ENCODE data around the gene C12orf43. TPM values are rescaled to one million over a fixed set of nuclear protein-coding genes. Genes with fewer than 3 reads are reported as not detected.

The C12orf43 gene
- total RNA-seq, 1 experiment from 2014 or later = 35.4 TPM

DNA sequence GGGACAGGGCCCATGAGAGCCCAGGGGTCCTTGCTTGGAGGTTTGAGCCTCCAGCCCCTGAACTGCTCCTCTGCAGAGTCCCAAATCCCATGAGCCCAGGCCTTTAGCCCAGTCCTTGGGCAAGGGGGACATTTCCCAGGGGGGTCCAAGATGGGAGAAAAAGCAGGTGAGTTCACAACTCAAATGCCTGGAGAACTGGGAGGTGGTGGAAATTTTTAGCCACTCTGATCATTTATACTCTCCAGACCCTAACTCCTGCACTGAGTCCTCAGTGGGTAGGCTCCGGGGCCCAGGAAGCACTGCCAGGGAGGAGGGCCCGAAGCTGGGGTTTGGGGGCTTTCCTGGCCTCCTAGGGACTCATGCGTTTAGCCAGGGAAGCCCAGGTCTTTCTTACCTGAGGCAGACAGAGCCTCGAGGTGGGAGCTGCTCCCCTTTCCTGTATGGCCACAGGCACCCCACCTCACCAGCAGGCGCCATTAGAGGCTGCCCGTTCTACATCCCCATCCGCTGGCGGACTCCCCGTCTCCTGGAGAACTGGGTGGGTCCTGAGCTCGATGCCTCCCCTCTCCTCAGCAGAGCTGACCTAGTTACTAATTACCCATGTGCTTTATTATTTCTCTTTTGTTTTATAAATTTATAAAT is 36.9 kb downstream of the C12orf43 start:
- no peaks in the 10 kb centered on the region for H3K9me3 ChIP-seq (ENCODE audit: low read length)
- no peaks in the 10 kb centered on the region for H3K27me3 ChIP-seq (ENCODE audit: low read length)
- no peak overlapping the region for H2AFZ ChIP-seq (ENCODE audit: low read length)
- no peaks in the 10 kb centered on the region for H3K36me3 ChIP-seq (ENCODE audit: low read depth, low read length)
- no peaks in the 10 kb centered on the region for H3K9me2 ChIP-seq (replicated peaks; ENCODE audit: low read length)
- ChIA-PET POLR2A (ENCODE audit: unreplicated experiment) (no interaction called here), CTCF (no interaction called here)
- DNase-seq (no peak), ATAC-seq (no peak)
- intact Hi-C loops (cut with micrococcal nuclease) = no loop called here
- no TSS peak for BruUV-seq (replicated peaks)
- H3K27ac ChIP-seq (ENCODE audit: low read length) = no peak overlapping the region
- H3K4me2 ChIP-seq (ENCODE audit: low read length) = no peak overlapping the region
- H3K4me3 ChIP-seq (ENCODE audit: low read length) = no peak overlapping the region
- H3F3A ChIP-seq (ENCODE audit: low read length, unreplicated experiment) = no peaks in the 10 kb centered on the region
- H4K20me1 ChIP-seq (ENCODE audit: low read length) = no peaks in the 10 kb centered on the region
- no peaks in the 10 kb centered on the region for H3K79me2 ChIP-seq (ENCODE audit: low read length)
- no peaks in the 10 kb centered on the region for H3K4me1 ChIP-seq (ENCODE audit: insufficient read depth, low read length)
- TF ChIP-seq EZH2phosphoT487 (IDR thresholded peaks at IDR 0.05; ENCODE audit: borderline replicate concordance, low read length) (no peak), EZH2 (IDR thresholded peaks at IDR 0.05; ENCODE audit: low read length, unreplicated experiment) (no peak)
- TF ChIP-seq, protein P1, sequence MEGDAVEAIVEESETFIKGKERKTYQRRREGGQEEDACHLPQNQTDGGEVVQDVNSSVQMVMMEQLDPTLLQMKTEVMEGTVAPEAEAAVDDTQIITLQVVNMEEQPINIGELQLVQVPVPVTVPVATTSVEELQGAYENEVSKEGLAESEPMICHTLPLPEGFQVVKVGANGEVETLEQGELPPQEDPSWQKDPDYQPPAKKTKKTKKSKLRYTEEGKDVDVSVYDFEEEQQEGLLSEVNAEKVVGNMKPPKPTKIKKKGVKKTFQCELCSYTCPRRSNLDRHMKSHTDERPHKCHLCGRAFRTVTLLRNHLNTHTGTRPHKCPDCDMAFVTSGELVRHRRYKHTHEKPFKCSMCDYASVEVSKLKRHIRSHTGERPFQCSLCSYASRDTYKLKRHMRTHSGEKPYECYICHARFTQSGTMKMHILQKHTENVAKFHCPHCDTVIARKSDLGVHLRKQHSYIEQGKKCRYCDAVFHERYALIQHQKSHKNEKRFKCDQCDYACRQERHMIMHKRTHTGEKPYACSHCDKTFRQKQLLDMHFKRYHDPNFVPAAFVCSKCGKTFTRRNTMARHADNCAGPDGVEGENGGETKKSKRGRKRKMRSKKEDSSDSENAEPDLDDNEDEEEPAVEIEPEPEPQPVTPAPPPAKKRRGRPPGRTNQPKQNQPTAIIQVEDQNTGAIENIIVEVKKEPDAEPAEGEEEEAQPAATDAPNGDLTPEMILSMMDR (conservative IDR thresholded peaks at IDR 0.05; ENCODE audit: low read depth, low read length) = no peak
- no peak overlapping the region for H3K9ac ChIP-seq (ENCODE audit: low read length)

DNA sequence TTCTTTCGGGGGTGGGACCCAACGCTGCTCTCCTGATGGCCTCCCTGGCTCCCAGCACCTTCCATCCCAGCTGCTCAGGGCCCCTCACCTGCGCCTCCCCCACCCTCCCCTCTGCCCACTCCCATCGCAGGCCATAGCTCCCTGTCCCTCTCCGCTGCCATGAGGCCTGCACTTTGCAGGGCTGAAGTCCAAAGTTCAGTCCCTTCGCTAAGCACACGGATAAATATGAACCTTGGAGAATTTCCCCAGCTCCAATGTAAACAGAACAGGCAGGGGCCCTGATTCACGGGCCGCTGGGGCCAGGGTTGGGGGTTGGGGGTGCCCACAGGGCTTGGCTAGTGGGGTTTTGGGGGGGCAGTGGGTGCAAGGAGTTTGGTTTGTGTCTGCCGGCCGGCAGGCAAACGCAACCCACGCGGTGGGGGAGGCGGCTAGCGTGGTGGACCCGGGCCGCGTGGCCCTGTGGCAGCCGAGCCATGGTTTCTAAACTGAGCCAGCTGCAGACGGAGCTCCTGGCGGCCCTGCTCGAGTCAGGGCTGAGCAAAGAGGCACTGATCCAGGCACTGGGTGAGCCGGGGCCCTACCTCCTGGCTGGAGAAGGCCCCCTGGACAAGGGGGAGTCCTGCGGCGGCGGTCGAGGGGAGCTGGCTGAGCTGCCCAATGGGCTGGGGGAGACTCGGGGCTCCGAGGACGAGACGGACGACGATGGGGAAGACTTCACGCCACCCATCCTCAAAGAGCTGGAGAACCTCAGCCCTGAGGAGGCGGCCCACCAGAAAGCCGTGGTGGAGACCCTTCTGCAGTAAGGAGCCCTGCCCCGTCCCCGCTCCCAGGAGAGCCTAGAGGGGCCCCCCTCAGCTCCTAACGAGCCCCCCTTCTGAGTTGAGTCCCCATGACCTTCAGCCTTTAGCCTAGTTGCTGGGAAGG is 37.7 kb downstream of the C12orf43 start, which contains the start of gene HNF1A:
Gene HNF1A (plus strand): TSS at position 248 of the 924 bp plus-strand sequence. CDS start 226 bp downstream, at position 474.
- DNase-seq = no peak
- H3K4me2 ChIP-seq (ENCODE audit: low read length) = no peak within 1 kb of the TSS

More for the DNA sequence above, 37.7 kb downstream of the C12orf43 start, which contains the start of gene HNF1A:
- H3K27me3 ChIP-seq (ENCODE audit: low read length) = no peaks in the 10 kb centered on the region
- H3F3A ChIP-seq (ENCODE audit: low read length, unreplicated experiment) = no peaks in the 10 kb centered on the region
- H3K27ac ChIP-seq (ENCODE audit: low read length) = no peak within 1 kb of the TSS
- ChIA-PET CTCF (no interaction called here), POLR2A (ENCODE audit: unreplicated experiment) (no interaction called here)
- BruUV-seq (replicated peaks) = no TSS peak
- H3K36me3 ChIP-seq (ENCODE audit: low read depth, low read length) = no peaks in the 10 kb centered on the region
- no peak for ATAC-seq
- H3K4me1 ChIP-seq (ENCODE audit: insufficient read depth, low read length) = no peaks in the 10 kb centered on the region
- H2AFZ ChIP-seq (ENCODE audit: low read length) = no peak within 1 kb of the TSS
- TF ChIP-seq EZH2 (IDR thresholded peaks at IDR 0.05; ENCODE audit: low read length, unreplicated experiment) (no peak), EZH2phosphoT487 (IDR thresholded peaks at IDR 0.05; ENCODE audit: borderline replicate concordance, low read length) (no peak)
- TF ChIP-seq, protein P1 (conservative IDR thresholded peaks at IDR 0.05; ENCODE audit: low read depth, low read length) = no peak
- H4K20me1 ChIP-seq (ENCODE audit: low read length) = no peaks in the 10 kb centered on the region
- H3K9me3 ChIP-seq (ENCODE audit: low read length) = no peaks in the 10 kb centered on the region
- H3K9me2 ChIP-seq (replicated peaks; ENCODE audit: low read length) = no peaks in the 10 kb centered on the region
- no peak within 1 kb of the TSS for H3K9ac ChIP-seq (ENCODE audit: low read length)
- no peaks in the 10 kb centered on the region for H3K79me2 ChIP-seq (ENCODE audit: low read length)
- intact Hi-C loops (cut with micrococcal nuclease) = no loop called here
- no peak within 1 kb of the TSS for H3K4me3 ChIP-seq (ENCODE audit: low read length)
